Stimulated activated naive CD4-positive, alpha-beta T cell treated with Interleukin-2 at 50 U/mL for 16 hours (primary cell): ENCODE results near the gene HJV.
A peak's percentile ranks its signal among the peaks of the same experiment; 100 is the strongest.
"Not testable (repeated sequence)": the region's sequence is repeated elsewhere in the genome, so short reads cannot be mapped to it uniquely, and the experiment has no call there.

Experiments
- DNase-seq: peaks from one replicate; lab custom pipeline; 2025; lab: John Stamatoyannopoulos, UW

The HJV gene, protein sequence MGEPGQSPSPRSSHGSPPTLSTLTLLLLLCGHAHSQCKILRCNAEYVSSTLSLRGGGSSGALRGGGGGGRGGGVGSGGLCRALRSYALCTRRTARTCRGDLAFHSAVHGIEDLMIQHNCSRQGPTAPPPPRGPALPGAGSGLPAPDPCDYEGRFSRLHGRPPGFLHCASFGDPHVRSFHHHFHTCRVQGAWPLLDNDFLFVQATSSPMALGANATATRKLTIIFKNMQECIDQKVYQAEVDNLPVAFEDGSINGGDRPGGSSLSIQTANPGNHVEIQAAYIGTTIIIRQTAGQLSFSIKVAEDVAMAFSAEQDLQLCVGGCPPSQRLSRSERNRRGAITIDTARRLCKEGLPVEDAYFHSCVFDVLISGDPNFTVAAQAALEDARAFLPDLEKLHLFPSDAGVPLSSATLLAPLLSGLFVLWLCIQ

GRCh38 chr1:146021622-146022402 lies at the start of gene HJV:
Gene HJV, minus strand, starts transcription at chr1:146021735. Its CDS starts 1,504 bp downstream, at chr1:146020231.
- DNase-seq = no peak

- not testable (repeated sequence) for DNase-seq
These were observed 37.6 kb upstream of the HJV start for GRCh38 chr1:146059148-146059547.

DNA sequence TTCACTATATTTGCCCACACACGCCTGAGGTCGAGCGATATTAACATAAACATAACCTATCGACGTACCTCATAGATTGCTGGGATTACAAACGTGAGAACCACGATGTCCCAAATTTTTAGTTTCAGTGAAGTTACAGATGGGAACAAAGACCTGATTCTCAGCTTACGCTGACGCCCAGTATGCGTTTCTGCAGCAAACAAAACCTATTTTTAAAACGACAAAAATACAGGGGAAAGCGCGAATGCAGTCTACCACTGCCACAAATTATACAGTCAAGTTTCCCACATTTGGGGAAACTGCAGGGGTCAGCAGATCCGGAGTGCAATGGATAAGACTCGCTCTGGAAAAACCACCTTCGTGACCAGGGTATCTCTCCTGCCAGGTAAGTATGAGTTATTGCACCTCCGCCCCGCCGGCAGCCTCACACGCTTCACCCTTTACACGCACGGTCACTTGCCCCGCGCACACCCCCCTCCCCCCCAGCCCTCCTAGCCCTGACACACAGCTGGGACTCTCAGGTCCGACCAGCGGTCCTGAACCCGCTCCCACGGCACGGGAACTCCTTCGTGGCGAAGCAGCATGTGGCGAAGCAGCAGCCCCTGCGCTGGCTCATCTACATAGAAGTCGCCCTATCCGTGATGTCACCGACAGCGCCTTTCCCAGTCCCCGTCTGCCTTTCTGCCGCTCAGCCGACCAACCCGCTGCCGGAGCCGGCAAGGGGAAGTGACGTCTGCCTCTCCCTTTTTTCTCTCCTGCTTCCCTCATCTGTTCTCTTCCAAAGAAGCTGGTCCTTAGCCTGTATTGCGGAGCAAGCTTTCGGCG lies 30.5 kb upstream of the HJV start:
- DNase-seq = peak; percentile 77

GRCh38 chr1:146051452-146051851 lies 29.9 kb upstream of the HJV start:
- peak; percentile 32 for DNase-seq

DNA sequence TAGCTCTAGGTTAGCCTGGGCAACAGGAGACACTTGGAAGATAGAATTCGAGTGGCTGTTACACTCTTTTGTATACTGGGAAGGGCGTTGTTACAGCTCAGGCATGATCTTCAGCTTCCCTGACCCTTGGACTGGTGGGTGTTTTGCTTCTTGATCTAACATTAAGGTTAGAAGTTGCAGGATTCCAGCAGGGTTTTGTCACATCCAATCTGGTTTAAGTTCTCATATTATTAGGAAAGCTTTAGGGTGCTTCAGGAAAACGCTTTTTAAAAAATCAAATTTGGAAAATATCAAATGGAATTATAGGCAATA lies 29.1 kb upstream of the HJV start:
- DNase-seq = not testable (repeated sequence)

- DNase-seq = not testable (repeated sequence)
These were observed 28.5 kb upstream of the HJV start for GRCh38 chr1:146049866-146050651.

- DNase-seq = no peak
These were observed 27.9 kb upstream of the HJV start for GRCh38 chr1:146049436-146049835.

GRCh38 chr1:146048514-146049115 lies 27.1 kb upstream of the HJV start:
- DNase-seq = not testable (repeated sequence)

DNA sequence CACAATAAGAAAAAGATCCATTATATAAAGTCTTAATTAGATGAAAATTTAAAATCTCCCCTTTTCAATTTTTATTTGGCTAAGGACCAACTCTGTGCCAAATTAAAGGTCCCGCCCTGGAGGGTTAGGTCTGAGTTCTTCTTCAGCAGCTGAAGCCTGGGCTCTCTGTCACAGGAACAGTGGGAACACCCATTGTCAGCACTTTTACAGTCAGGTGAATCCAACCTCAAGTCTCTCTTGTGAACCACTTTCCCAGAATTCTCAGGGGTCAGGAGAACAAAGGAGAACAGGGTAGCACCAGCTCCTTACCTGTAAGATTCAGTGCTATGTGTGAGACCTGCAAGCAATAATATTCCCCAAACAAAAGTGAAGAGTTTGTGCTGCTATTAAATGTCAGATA lies 25.1 kb upstream of the HJV start:
- no peak for DNase-seq

GRCh38 chr1:146039844-146040194 lies 18.3 kb upstream of the HJV start:
- DNase-seq = no peak

DNA sequence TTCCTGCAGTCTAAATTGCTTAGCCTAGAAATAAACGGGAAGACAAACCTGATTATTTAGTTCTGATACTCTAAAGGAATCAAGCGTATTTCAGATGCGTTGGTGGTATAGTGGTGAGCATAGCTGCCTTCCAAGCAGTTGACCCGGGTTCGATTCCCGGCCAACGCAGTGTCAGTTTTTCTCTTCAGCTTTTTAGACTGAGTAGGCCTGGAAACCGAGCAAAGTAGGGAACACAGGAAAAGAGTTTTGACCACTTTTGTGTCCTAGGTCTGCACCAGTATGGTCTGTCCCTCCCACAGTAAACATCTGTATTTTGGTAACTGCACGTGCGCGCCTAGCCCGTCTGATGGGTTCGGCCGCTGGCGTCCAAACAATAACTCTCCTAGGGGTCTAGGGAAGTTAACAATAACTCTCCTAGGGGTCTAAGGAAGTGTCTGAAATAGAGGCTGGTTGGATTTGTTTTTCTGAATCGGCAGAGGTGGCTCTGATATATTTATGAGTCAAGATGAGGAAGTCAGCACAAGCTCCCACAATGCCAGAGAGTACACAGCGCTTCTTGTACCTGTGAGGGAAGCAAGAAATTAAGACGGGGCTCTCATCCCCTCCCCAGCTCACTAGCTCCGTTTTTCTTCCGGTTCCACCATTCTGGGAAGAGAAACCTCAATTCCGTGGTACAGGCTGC lies 15.6 kb upstream of the HJV start:
- DNase-seq = peak; percentile 68

- DNase-seq = no peak
These were observed 14.9 kb upstream of the HJV start for GRCh38 chr1:146036241-146036964.

GRCh38 chr1:146035048-146035423 lies 13.5 kb upstream of the HJV start:
- no peak for DNase-seq

- DNase-seq = no peak
These were observed 11.2 kb upstream of the HJV start for GRCh38 chr1:146032631-146033219.

DNA sequence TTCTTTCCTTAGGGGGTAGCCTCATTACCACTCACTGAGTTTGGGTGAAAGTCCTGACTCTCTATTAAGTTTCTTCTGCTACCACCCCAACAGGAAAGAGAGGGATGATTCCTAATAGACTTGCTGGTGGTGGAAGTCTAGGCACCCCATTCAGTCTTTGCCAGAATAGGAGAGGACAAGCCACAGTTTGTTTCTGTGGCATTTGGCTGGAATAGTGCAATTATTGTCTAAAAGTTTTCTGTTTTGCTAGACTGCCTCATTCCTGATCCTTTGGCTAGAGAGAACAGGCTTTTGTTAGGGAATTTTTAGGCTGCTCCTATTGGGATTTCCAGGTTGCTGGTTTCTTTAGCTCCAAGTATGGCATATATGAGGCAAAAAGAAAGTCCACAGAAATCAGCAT lies 9.9 kb upstream of the HJV start:
- DNase-seq = no peak

DNA sequence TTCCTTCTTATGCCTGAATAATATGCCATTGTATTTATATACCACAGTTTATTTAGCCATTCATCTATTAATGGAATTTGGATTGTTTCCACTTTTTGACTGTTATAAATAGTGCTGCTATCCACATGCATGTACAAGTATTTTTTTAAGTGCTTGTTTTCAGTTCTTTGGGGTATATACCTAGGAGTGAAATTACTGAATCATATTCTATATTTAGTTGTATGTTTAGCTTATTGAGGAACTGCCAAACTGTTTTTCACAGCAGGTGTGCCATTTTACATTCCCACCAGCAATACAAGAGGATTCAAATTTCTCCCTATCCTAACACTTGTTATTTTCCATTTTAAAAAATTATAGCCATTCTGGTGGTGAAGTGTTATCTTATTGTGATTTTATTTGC lies 7.6 kb upstream of the HJV start:
- DNase-seq = no peak

DNA sequence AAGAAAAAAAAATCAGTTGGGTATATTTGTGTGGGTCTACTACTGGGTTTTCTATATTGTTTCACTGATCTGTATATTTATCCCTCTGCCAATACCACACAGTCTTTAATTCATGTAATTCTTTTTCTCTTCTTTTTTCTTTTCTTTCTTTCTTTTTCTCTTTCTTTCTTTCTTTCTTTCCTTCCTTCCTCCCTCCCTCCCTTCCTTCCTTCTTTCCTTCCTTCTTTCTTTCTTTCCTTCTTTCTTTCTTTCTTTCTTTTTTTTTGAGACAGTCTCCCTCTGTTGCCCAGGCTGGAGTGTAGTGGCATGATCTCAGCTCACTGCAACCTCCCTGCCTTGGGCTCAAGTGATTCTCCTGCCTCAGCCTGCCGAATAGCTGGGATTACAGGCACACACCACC lies 5.1 kb upstream of the HJV start:
- DNase-seq = not testable (repeated sequence)

DNA sequence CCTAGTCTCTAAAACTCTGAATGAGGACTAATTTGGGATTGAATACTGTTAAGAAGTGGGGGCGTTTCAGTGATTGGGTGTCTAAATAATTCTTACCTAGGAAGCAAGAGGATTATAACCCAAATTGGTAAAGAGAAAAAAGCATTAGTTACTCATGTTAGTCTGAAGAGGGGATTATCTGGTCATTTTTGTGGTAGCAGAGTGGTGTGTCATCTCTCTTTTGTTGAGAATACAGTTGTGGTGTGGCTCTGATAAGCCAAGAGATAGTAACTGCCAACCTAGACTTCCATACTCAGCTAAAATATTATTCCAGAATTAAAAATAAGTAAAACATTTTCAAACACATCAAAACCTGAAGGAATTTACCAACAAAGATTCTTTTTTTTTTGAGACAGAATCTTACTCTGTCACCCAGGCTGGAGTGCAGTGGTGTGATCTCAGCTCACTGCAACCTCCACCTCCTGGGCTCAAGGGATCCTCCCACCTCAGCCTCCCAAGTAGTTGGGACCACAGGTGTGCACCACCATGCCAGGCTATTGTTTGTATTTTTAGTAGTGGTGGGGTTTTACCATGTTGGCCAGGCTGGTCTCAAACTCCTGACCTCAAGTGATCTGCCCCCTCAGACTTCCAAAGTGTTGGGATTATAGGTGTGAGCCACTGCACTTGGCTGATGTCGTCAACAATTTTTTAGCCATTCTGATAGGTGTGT lies 4.4 kb upstream of the HJV start:
- DNase-seq = not testable (repeated sequence)
